Ovary (tissue), 9 donors: ENCODE results near the gene KRT33B. TPM values are rescaled to one million over a fixed set of nuclear protein-coding genes. Genes with fewer than 3 reads are reported as not detected.

Experiments used
- DNase-seq, 5 donors: peaks; one replicate each; pipeline ENCODE4 v3.0.0-alpha.2; 2019 to 2020
- H3K27ac ChIP-seq, 2 donors: fragments of 200-600 bp; one replicate each; pipeline versions ENCODE4 v1.5.1 to v1.8.0; 2019 to 2022
- H3K27me3 ChIP-seq: fragments of 200-600 bp; one replicate; pipeline ENCODE4 v1.8.0; 2022
- H3K36me3 ChIP-seq: fragments of 200-600 bp; sonication (generic); one replicate; pipeline ENCODE4 v1.5.1; 2019
- H3K4me1 ChIP-seq: one replicate; pipeline ENCODE4 v1.8.1; 2013; ENCODE audit warnings: mild to moderate bottlenecking, moderate library complexity; ENCODE audit not compliant: insufficient read depth
- H3K4me3 ChIP-seq: fragments of 200-600 bp; sonication (generic); one replicate; pipeline ENCODE4 v1.5.1; 2017
- H3K9me3 ChIP-seq, 2 donors: fragments of 200-600 bp in 1 of 2; sonication (generic) in 1 of 2; one replicate each; pipeline versions ENCODE4 v1.5.1 to v1.8.1; 2013 to 2019; ENCODE audit warnings: mild to moderate bottlenecking in 1 of 2, moderate library complexity in 1 of 2
- EP300 ChIP-seq: sonication (generic); formaldehyde crosslinking; IDR thresholded peaks from one replicate; pipeline ENCODE4 v1.6.1; 2017; ENCODE audit warnings: antibody characterized with exemption
- POLR2A ChIP-seq: fragments of 450-650 bp; IDR thresholded peaks from one replicate; pipeline ENCODE4 v1.6.1; 2017; ENCODE audit warnings: antibody characterized with exemption, mild to moderate bottlenecking, moderate library complexity
- WGBS, 3 donors: extraction: QIAGEN DNeasy Blood & Tissue Kit in 1 of 3; methylation state at CpG; one replicate each; pipeline versions ENCODE4 v1.1.5 to v1.1.7; 2013 to 2017; 5-methylcytosine and 5-hydroxymethylcytosine counted together
- intact Hi-C, 4 donors: fragments of 100-400 bp; cut with DNase I; formaldehyde crosslinking; loops; one replicate each; pipeline versions ENCODE4 v1.11.0 to v1.15.1; 2022 to 2023
- polyA plus RNA-seq, 2 donors: library from polyadenylated mRNA; stranded (reverse); fragments of 200-250 nt in 1 of 2; fragments of 350-450 nt in 1 of 2; fragmentation: Illumina TruSeq in 1 of 2; extraction: RNeasy Lipid Tissue Mini Kit (QIAGEN cat#74804) in 1 of 2; gene quantifications; one replicate each; pipeline ENCODE4 v1.2.3, GENCODE V29; 2013 to 2014
- total RNA-seq, 7 donors: library from RNA; depleted of rRNA in 2 of 7; stranded (reverse); fragments of >200 nt in 2 of 7; fragmentation: NEBNext Ultra II Directional in 3 of 7; extraction: Animal tissue kit (Norgen Biotek cat#: 25700) in 3 of 7; gene quantifications; one replicate each; pipeline versions ENCODE4 v1.1.0 to v1.2.4, GENCODE V29; 2016 to 2023
- TF ChIP-seq, protein P1 (sequence below), 3 donors: fragments of 450-650 bp in 2 of 3; fragments of 200-600 bp in 1 of 3; IDR thresholded peaks; one replicate each; pipeline versions ENCODE4 v1.5.1 to v1.8.0; 2016 to 2022; ENCODE audit warnings: antibody characterized with exemption in 3 of 3, mild to moderate bottlenecking in 1 of 3
- donor health status: DM: no; HTN: no; CAD: no; lungs with moderate emphysema.
- donor health status: DM: no; HTN: no; CAD: no.
- donor health status: Bipolar disorder and iron deficiency.
- donor health status: DM: yes; HTN: yes; CAD: no.
- donor health status: DM: no; HTN: no; CAD: no.
- donor health status: DM: yes; HTN: yes; CAD: no.

KRT33B gene
- total and polyA plus RNA-seq, 9 donors: not detected

DNA sequence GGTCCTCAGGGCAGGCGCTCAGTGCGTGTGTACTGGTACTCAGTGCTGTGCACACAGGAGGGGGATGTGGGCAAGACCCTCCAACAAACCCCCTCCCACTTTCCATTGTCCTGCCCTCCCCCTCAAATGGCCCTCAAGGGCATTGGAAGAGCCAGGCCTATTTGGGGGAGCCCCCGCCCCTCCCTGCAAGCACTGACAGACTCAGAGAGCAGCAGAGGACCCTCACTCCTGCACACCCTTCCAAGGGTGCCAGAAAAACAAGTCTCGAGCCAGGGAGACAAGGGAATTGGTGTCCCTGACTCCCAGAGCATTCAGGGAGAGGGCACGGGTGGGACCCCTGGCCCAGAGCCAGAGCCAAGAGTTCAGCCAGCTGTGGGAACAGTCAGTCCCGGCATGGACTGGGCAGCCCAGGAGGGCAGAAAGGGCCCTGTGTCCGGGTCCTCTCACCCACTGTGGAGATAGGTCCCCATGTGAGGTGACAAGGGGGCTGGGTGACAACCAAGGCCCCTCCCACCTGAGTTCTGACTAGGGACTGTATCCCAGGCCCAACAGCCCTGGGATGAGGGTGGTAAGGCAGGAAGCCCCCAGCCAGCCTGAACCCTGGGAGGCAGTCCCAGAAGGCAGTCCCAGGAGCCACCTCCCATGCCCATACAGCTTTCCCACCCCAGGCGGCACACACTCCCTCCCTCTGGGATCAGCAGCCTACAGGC lies 42.0 kb downstream of the KRT33B start:
- WGBS, 3 donors: 67 to 74% (median 71%) methylated on average over 8 of the region's 8 CpGs
- no peaks in the 10 kb centered on the region for H3K27me3 ChIP-seq
- no peak for TF ChIP-seq POLR2A
- no peak for TF ChIP-seq EP300
- TF ChIP-seq, protein P1, sequence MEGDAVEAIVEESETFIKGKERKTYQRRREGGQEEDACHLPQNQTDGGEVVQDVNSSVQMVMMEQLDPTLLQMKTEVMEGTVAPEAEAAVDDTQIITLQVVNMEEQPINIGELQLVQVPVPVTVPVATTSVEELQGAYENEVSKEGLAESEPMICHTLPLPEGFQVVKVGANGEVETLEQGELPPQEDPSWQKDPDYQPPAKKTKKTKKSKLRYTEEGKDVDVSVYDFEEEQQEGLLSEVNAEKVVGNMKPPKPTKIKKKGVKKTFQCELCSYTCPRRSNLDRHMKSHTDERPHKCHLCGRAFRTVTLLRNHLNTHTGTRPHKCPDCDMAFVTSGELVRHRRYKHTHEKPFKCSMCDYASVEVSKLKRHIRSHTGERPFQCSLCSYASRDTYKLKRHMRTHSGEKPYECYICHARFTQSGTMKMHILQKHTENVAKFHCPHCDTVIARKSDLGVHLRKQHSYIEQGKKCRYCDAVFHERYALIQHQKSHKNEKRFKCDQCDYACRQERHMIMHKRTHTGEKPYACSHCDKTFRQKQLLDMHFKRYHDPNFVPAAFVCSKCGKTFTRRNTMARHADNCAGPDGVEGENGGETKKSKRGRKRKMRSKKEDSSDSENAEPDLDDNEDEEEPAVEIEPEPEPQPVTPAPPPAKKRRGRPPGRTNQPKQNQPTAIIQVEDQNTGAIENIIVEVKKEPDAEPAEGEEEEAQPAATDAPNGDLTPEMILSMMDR (IDR thresholded peaks at IDR 0.05): no peak
- no peaks in the 10 kb centered on the region for H3K36me3 ChIP-seq
- intact Hi-C loops: no loop called here
- H3K27ac ChIP-seq: no peak overlapping the region
- no peak for DNase-seq
- H3K9me3 ChIP-seq: no peaks in the 10 kb centered on the region
- peaks cover 4% of the 10 kb centered on the region for H3K4me1 ChIP-seq
- H3K4me3 ChIP-seq: no peak overlapping the region

DNA sequence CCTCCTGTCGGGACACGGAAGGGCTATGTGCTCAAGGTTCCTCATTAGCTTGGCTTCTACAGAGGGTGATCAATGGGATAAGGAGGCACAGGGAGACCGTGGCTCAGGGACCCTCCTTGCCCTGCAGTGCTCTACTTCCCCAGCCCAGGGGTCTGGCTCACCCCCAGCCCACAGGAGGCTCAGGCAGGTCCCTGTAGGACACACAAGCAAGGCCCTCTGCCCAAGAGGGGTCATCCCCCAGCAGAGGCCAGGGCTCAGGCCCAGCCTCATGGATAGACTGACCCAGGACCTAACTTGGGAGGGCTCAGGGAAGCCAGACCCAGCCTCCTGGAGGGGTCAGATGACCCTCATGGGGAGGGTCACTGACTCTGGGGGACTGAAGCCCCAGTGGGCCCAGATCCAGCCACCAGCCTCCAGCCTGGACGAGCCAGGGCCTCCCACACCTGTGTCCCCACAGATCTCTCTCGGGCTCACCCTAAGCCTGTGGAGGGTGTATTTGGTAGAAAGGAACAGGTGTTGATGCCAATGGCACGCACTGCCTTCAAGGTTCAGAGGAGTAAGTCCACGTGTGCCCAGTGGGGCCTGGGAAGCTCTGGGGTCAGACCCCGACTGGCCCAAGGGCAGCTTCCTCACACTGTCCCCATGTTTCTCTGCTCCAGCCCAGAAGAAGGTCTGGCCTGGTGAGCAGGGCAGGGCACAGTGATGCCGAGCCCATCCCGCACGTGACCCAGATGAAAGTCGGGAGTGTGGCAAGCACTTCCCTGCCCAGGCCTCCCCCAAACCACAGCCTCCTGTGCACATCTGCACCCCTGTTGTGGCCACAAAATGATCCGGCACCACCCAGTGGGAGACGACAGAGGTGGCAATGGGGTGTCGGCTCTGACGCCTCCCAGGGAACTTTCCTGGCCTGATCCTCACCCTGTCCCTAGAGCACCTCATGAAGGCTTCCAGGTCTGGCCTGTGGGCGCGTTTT lies 43.2 kb downstream of the KRT33B start:
- DNase-seq: no peak
- TF ChIP-seq EP300: no peak
- TF ChIP-seq, protein P1 (IDR thresholded peaks at IDR 0.05): no peak
- TF ChIP-seq POLR2A: no peak
- H3K36me3 ChIP-seq: no peaks in the 10 kb centered on the region
- 89 to 90% (median 90%) methylated on average over 12 to 18 of the region's 18 CpGs for WGBS, 3 donors
- no peak overlapping the region for H3K4me3 ChIP-seq
- no peaks in the 10 kb centered on the region for H3K9me3 ChIP-seq
- intact Hi-C loops: no loop called here
- H3K27ac ChIP-seq: no peak overlapping the region
- H3K27me3 ChIP-seq: no peaks in the 10 kb centered on the region
- peaks cover 4% of the 10 kb centered on the region for H3K4me1 ChIP-seq

DNA sequence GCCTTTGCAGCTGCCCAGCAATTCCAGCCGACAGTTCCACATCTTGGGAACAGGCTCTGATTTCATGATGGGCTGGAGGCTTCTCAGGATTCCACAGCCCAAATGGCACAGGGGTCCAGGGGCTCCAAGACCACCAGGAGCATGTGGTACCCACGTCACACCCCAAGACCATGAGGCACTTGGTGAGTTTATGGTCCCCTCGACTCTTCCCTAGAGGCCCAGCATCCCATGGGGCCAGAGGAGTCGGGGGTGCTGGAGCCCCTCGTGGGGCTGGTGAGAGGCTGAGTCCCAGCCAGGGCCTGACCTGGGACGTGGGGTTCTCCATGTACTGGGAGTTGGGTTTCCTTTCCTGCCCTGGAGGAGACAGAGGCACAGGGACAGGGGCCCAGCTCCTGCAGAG lies 44.0 kb downstream of the KRT33B start:
- H3K4me3 ChIP-seq: no peak overlapping the region
- no peak for DNase-seq
- intact Hi-C loops: no loop called here
- H3K9me3 ChIP-seq: no peaks in the 10 kb centered on the region
- H3K36me3 ChIP-seq: no peaks in the 10 kb centered on the region
- no peaks in the 10 kb centered on the region for H3K27me3 ChIP-seq
- H3K27ac ChIP-seq: no peak overlapping the region
- H3K4me1 ChIP-seq: peaks cover 4% of the 10 kb centered on the region
- TF ChIP-seq POLR2A (no peak), EP300 (no peak)
- TF ChIP-seq, protein P1 (IDR thresholded peaks at IDR 0.05): no peak
- WGBS, 3 donors: 88 to 94% (median 91%) methylated on average over 6 of the region's 6 CpGs

DNA sequence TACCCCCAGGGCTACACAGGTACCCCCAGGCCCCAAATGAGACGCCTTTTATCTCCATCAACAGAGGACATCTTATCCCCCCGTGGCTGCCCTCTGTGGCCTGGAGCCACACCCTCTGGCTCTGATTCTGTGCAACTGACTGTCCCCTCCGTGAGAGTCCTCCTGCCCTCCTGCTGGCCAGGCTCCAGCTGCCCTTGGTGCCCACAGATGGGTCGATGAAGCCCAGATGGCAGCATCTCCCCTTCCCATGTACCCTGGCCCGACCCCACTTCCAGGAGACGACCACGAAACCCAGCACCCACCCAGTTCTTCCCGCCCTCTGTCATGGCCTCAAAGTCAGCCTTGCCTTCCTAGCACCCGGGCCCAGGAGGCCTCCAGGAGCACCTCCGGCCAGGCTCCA lies 44.5 kb downstream of the KRT33B start:
- Histone ChIP-seq H3K9me3 (no peaks in the 10 kb centered on the region), H3K27me3 (no peaks in the 10 kb centered on the region), H3K27ac (no peak overlapping the region), H3K4me1 (peaks cover 4% of the 10 kb centered on the region), H3K4me3 (no peak overlapping the region), H3K36me3 (no peaks in the 10 kb centered on the region)
- TF ChIP-seq EP300 (no peak), POLR2A (no peak)
- TF ChIP-seq, protein P1 (IDR thresholded peaks at IDR 0.05): no peak
- intact Hi-C loops: no loop called here
- no peak for DNase-seq
- 86 to 93% (median 92%) methylated on average over 10 of the region's 10 CpGs for WGBS, 3 donors
